HCT116 (cell line): Measurements from ENCODE around the gene IL10RB. TPM values are rescaled to one million over a fixed set of nuclear protein-coding genes. Genes with fewer than 3 reads are reported as not detected.

Source experiments
- ATAC-seq: fragments of 200-7000 bp; cut with Tn5 transposase; 2 replicates; pipeline ENCODE4 v1.9.1; 2020; ENCODE audit warnings: mild to moderate bottlenecking, moderate library complexity
- BruUV-seq: library from RNA; stranded (reverse); fragments of 400-500 nt; replicated peaks from 2 replicates; lab custom pipeline; 2021; lab: Mats Ljungman, UMichigan
- CTCF ChIA-PET: fragments of 300-600 bp; sonication (Branson Sonifier 250); formaldehyde crosslinking; loops from one replicate; lab custom pipeline; 2021; ENCODE audit warnings: antibody characterized with exemption; lab: Charles Lee
- POLR2A ChIA-PET: fragments of 300-600, 350-600 bp; sonication (Branson Sonifier 250); formaldehyde crosslinking; loops from one replicate; lab custom pipeline; 2021; ENCODE audit warnings: antibody characterized with exemption; lab: Charles Lee
- RAD21 ChIA-PET, 2 experiments: fragments of 300-600 bp; sonication (Branson Sonifier 250); formaldehyde crosslinking; loops; one replicate each; lab custom pipeline; 2023; ENCODE audit warnings: low total read pairs in 2 of 2; ENCODE audit not compliant: uncharacterized antibody in 2 of 2, unreplicated experiment in 2 of 2, low non-redundant PET in 1 of 2; lab: Charles Lee
- DNase-seq: peaks from one replicate; pipeline ENCODE4 v3.0.0-alpha.2; 2010; ENCODE audit warnings: low read depth, low spot score
- H2AFZ ChIP-seq: fragments of 200-600 bp; shearing (Covaris generic), sonication (generic); 2 replicates; pipeline ENCODE4 v1.6.1; 2017; ENCODE audit warnings: low read depth, mixed run types, mixed read lengths, antibody characterized with exemption, low read length; ENCODE audit not compliant: poor library complexity, severe bottlenecking
- H3K27ac ChIP-seq: 2 replicates; pipeline ENCODE4 v1.5.1; 2012; ENCODE audit warnings: low read depth, low read length
- H3K27me3 ChIP-seq: fragments of 200-600 bp; sonication (generic); 2 replicates; pipeline ENCODE4 v1.6.1; 2016; ENCODE audit warnings: mixed run types, low read length, mixed read lengths; ENCODE audit not compliant: insufficient read depth
- H3K36me3 ChIP-seq, 2 experiments: fragments of 200-500 bp in 1 of 2; fragments of 200-600 bp in 1 of 2; sonication (Bioruptor generic) in 1 of 2; sonication (generic) in 1 of 2; 2 replicates each; pipeline versions ENCODE4 v1.5.1 to v1.6.1; 2014 to 2016; ENCODE audit warnings: low read length in 2 of 2, inconsistent platforms in 1 of 2, mixed read lengths in 1 of 2, mixed run types in 1 of 2; ENCODE audit not compliant: insufficient read depth in 2 of 2, control insufficient read depth in 1 of 2
- H3K4me1 ChIP-seq, 2 experiments: fragments of 200-600 bp in 1 of 2; sonication (generic) in 1 of 2; 2 replicates each; pipeline versions ENCODE4 v1.5.1 to v1.6.1; 2012 to 2017; ENCODE audit warnings: low read length in 2 of 2, inconsistent platforms in 1 of 2, mild to moderate bottlenecking in 1 of 2, mixed read lengths in 1 of 2, mixed run types in 1 of 2, moderate library complexity in 1 of 2; ENCODE audit not compliant: insufficient read depth in 2 of 2, control insufficient read depth in 1 of 2
- H3K4me2 ChIP-seq: fragments of 200-600 bp; sonication (generic); 2 replicates; pipeline ENCODE4 v1.6.1; 2017; ENCODE audit warnings: mixed run types, low read length, mixed read lengths
- H3K4me3 ChIP-seq, 2 experiments: fragments of 200-600 bp in 1 of 2; sonication (generic) in 1 of 2; replicated peaks in 1 of 2; 2 replicates each; pipeline ENCODE4 v1.5.1; 2011 to 2016; ENCODE audit warnings: low read length in 2 of 2, control low read depth in 1 of 2, low read depth in 1 of 2, mild to moderate bottlenecking in 1 of 2, mixed read lengths in 1 of 2, mixed run types in 1 of 2
- H3K79me2 ChIP-seq: fragments of 200-600 bp; sonication (generic); 2 replicates; pipeline ENCODE4 v1.6.1; 2017; ENCODE audit warnings: mild to moderate bottlenecking, mixed run types, low read length, moderate library complexity, mixed read lengths; ENCODE audit not compliant: insufficient read depth
- H3K9ac ChIP-seq: fragments of 200-600 bp; sonication (generic); 2 replicates; pipeline ENCODE4 v1.6.1; 2016; ENCODE audit warnings: low read length, mixed read lengths
- H3K9me2 ChIP-seq: fragments of 200-600 bp; sonication (generic), shearing (Covaris generic); 2 replicates; pipeline ENCODE4 v1.6.1; 2017; ENCODE audit warnings: mixed run types, mild to moderate bottlenecking, moderate library complexity; ENCODE audit not compliant: insufficient read depth
- H3K9me3 ChIP-seq, 2 experiments: fragments of 200-500 bp in 1 of 2; fragments of 200-600 bp in 1 of 2; sonication (Bioruptor generic) in 1 of 2; sonication (generic) in 1 of 2; 2 replicates each; pipeline ENCODE4 v1.6.1; 2014 to 2017; ENCODE audit warnings: low read length in 2 of 2, mixed read lengths in 2 of 2, inconsistent platforms in 1 of 2, low read depth in 1 of 2, mild to moderate bottlenecking in 1 of 2, mixed run types in 1 of 2, moderate library complexity in 1 of 2; ENCODE audit not compliant: control insufficient read depth in 1 of 2, insufficient read depth in 1 of 2
- H4K20me1 ChIP-seq: fragments of 200-600 bp; sonication (generic), shearing (Covaris generic); 2 replicates; pipeline ENCODE4 v1.6.1; 2017; ENCODE audit warnings: mixed run types, mild to moderate bottlenecking, moderate library complexity; ENCODE audit not compliant: insufficient read depth
- ATF3 ChIP-seq: IDR thresholded peaks from 2 replicates; pipeline ENCODE4 v1.6.1; 2012
- CBX3 ChIP-seq: IDR thresholded peaks from 2 replicates; pipeline ENCODE4 v1.6.1; 2012; ENCODE audit warnings: low read depth
- CEBPB ChIP-seq: IDR thresholded peaks from 2 replicates; pipeline ENCODE4 v1.6.1; 2012; ENCODE audit warnings: low read depth
- CTCF ChIP-seq, 3 experiments: fragments of 200-600 bp in 1 of 3; sonication (generic) in 1 of 3; IDR thresholded peaks in 2 of 3; conservative IDR thresholded peaks in 1 of 3; 2 replicates each; pipeline ENCODE4 v1.5.1; 2012 to 2017; ENCODE audit warnings: low read depth in 2 of 3, low read length in 2 of 3, antibody characterized with exemption in 1 of 3, borderline replicate concordance in 1 of 3, control low read depth in 1 of 3, mild to moderate bottlenecking in 1 of 3, mixed read lengths in 1 of 3, mixed run types in 1 of 3, moderate library complexity in 1 of 3; ENCODE audit not compliant: insufficient read depth in 1 of 3
- EGR1 ChIP-seq: IDR thresholded peaks from 2 replicates; pipeline ENCODE4 v1.6.1; 2012; ENCODE audit warnings: low read depth
- ELF1 ChIP-seq: IDR thresholded peaks from 2 replicates; pipeline ENCODE4 v1.6.1; 2012; ENCODE audit warnings: low read depth, borderline replicate concordance
- FOSL1 ChIP-seq: IDR thresholded peaks from 2 replicates; pipeline ENCODE4 v1.6.1; 2012; ENCODE audit warnings: low read depth
- JUND ChIP-seq: IDR thresholded peaks from 2 replicates; pipeline ENCODE4 v1.6.1; 2012
- POLR2A ChIP-seq: IDR thresholded peaks from 2 replicates; pipeline ENCODE4 v1.7.0; 2011; ENCODE audit warnings: borderline replicate concordance; ENCODE audit not compliant: insufficient read depth, insufficient read length; ENCODE audit errors: extremely low read depth
- POLR2AphosphoS5 ChIP-seq: IDR thresholded peaks from 2 replicates; pipeline ENCODE4 v1.6.1; 2011; ENCODE audit warnings: mild to moderate bottlenecking, low read depth, low read length, moderate library complexity
- RAD21 ChIP-seq: IDR thresholded peaks from 2 replicates; pipeline ENCODE4 v1.6.1; 2012; ENCODE audit warnings: low read depth, mild to moderate bottlenecking
- SP1 ChIP-seq: IDR thresholded peaks from 2 replicates; pipeline ENCODE4 v1.6.1; 2012; ENCODE audit warnings: low read depth
- SRF ChIP-seq: IDR thresholded peaks from 2 replicates; pipeline ENCODE4 v1.6.1; 2012; ENCODE audit warnings: low read depth
- TCF7L2 ChIP-seq: IDR thresholded peaks from 2 replicates; pipeline ENCODE4 v1.7.0; 2011; ENCODE audit warnings: borderline replicate concordance, inconsistent platforms; ENCODE audit not compliant: insufficient read depth, insufficient read length; ENCODE audit errors: extremely low read depth
- YY1 ChIP-seq: IDR thresholded peaks from 2 replicates; pipeline ENCODE4 v1.6.1; 2011; ENCODE audit warnings: low read length, low read depth, moderate library complexity, mild to moderate bottlenecking; ENCODE audit not compliant: insufficient replicate concordance; ENCODE audit errors: extremely low read depth
- ZBTB33 ChIP-seq: IDR thresholded peaks from 2 replicates; pipeline ENCODE4 v1.6.1; 2011; ENCODE audit warnings: mild to moderate bottlenecking, low read length, moderate library complexity; ENCODE audit not compliant: insufficient replicate concordance; ENCODE audit errors: extremely low read depth
- ZNF274 ChIP-seq: fragments of 200-500 bp; sonication (Bioruptor generic); IDR thresholded peaks from 2 replicates; pipeline ENCODE4 v1.6.1; 2014; ENCODE audit warnings: mild to moderate bottlenecking, low read depth, low read length, inconsistent platforms
- intact Hi-C: fragments of 100-400 bp; cut with micrococcal nuclease; formaldehyde crosslinking; loops from 2 replicates; pipeline ENCODE4 v1.10.0; 2022
- total RNA-seq: library from RNA; stranded (reverse); gene quantifications from one replicate; pipeline ENCODE4 v1.2.1, GENCODE V29; 2021; ENCODE audit not compliant: unreplicated experiment

Gene IL10RB
- total RNA-seq, 1 experiment from 2014 or later, result 13.7 TPM

- no TSS peak for BruUV-seq
- POLR2A ChIA-PET, result no interaction called here
These were observed 61.7 kb downstream of the IL10RB start for GRCh38 chr21:33327792-33328433.

More at GRCh38 chr21:33327792-33328433, 61.7 kb downstream of the IL10RB start:
- DNase-seq (no peak), ATAC-seq (no peak)
- Histone ChIP-seq H4K20me1 (no peaks in the 10 kb centered on the region), H3K27ac (no peak overlapping the region), H3K4me2 (no peak overlapping the region), H3K36me3 (peaks cover 0 to 15% of the 10 kb centered on the region in 2 experiments; a peak in 1 of 4 replicates), H3K4me1 (peaks cover 0 to 13% of the 10 kb centered on the region in 2 experiments; a peak in 1 of 4 replicates), H2AFZ (no peak overlapping the region), H3K9ac (no peak overlapping the region), H3K9me2 (no peaks in the 10 kb centered on the region), H3K27me3 (no peaks in the 10 kb centered on the region), H3K9me3 (peaks cover 1 to 6% of the 10 kb centered on the region in 2 experiments; a peak in 3 of 4 replicates), H3K4me3 (no peak overlapping the region), H3K79me2 (peaks cover 49% of the 10 kb centered on the region)
- TF ChIP-seq CTCF (IDR thresholded peaks at IDR 0.05 in 2 of 3, conservative IDR thresholded peaks at IDR 0.05 in 1 of 3; ENCODE audit: borderline replicate concordance in 1 of 3, insufficient read depth in 1 of 3, low read depth in 2 of 3, low read length in 2 of 3) (no peak), JUND (no peak), CBX3 (no peak), CEBPB (no peak), POLR2A (no peak), ZNF274 (no peak), YY1 (no peak), SP1 (no peak), POLR2AphosphoS5 (no peak), SRF (no peak), ATF3 (no peak), FOSL1 (no peak), EGR1 (no peak), RAD21 (no peak), TCF7L2 (no peak), ZBTB33 (no peak), ELF1 (no peak)
- intact Hi-C loops, result no loop called here
- RAD21 ChIA-PET, result no interaction called here
- CTCF ChIA-PET, result no interaction called here
